ENCODE measurements around the gene ICA1. TPM values are rescaled to one million over a fixed set of nuclear protein-coding genes. Genes with fewer than 3 reads are reported as not detected.

The ICA1 gene
- polyA plus RNA-seq, 3 donors: 3.2 to 7.0 (median 4.2) TPM

DNA sequence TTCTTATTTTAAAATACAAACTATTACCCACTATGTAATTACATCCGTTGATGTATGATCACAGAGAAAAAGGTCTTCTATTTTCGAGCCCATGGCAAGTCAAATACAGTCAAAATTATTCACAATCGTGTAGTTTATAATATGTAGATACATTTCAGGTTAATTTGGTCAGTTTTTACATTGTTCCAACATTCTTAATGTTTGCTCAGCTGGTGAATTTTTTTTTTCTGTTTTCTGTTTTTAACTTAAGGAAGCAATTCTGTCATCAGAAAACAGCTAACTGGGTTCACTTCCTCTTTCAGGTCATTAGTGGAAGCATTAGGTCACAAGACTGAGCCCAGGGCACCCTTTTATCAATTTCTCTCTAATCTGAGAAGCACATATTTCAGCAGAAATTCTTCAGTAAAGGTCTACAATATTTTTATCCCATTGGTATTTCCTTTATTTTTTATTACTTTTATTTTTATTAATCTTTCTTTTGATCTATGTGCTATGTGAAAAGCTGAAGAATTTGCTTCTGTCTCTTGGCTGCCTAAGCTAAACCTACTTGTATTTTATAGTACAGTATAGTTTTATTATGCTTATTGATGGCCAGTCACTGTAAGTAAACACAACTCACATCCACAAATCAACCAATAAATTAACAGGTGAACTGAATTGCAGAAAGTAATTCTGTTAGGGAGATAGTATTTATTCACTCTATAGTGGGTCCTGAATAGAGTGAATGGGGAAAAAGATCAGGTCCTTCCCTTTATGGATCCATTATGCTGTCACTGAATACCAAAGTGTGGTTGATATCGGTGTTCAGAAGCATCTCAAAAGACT, 84.6 kb downstream of the ICA1 start:
- Histone ChIP-seq H2AFZ (ENCODE audit: insufficient read depth, low read depth, low read length, poor library complexity, severe bottlenecking) (no peak overlapping the region), H3K79me2 (ENCODE audit: insufficient read depth, low read length) (no peaks in the 10 kb centered on the region), H4K20me1 (ENCODE audit: insufficient read depth, low read length) (no peaks in the 10 kb centered on the region), H3K27me3 (ENCODE audit: control insufficient read depth in 2 of 2, insufficient read depth in 2 of 2, low read length in 2 of 2) (no peaks in the 10 kb centered on the region), H3K36me3 (replicated peaks in 1 of 2; ENCODE audit: control insufficient read depth in 1 of 2, insufficient read depth in 2 of 2, low read length in 2 of 2) (no peaks in the 10 kb centered on the region), H3K4me1 (ENCODE audit: control insufficient read depth in 1 of 2, insufficient read depth in 2 of 2, low read length in 2 of 2) (peaks cover 54 to 67% of the 10 kb centered on the region in 2 donors), H3K9me3 (replicated peaks in 1 of 2; ENCODE audit: control insufficient read depth in 1 of 2, insufficient read depth in 1 of 2, low read length in 2 of 2) (no peaks in the 10 kb centered on the region), H3K9ac (ENCODE audit: insufficient read depth, low read length, poor library complexity, severe bottlenecking) (no peak overlapping the region), H3K4me3 (replicated peaks in 1 of 3; ENCODE audit: low read depth in 2 of 3, low read length in 3 of 3) (peak overlapping the region in 1 of 3 experiments; percentile 42), H3K27ac (ENCODE audit: low read depth in 1 of 2, low read length in 2 of 2) (peak overlapping the region in 1 of 2 donors; percentile 63), H3K4me2 (replicated peaks; ENCODE audit: extremely low read depth, low read length, poor library complexity, severe bottlenecking) (peak overlapping the region; percentile 50)
- Mint-ChIP-seq H3K4me3 (peak overlapping the region in 1 of 2 donors; percentile 59), H3K9me3 (no peaks in the 10 kb centered on the region), H3K4me1 (peaks cover 67% of the 10 kb centered on the region), H3K27ac (peak overlapping the region in 6 of 7 donors; percentile 40 to 87 (median 80)), H3K36me3 (no peaks in the 10 kb centered on the region), H3K27me3 (ENCODE audit: low read depth in 3 of 3) (no peaks in the 10 kb centered on the region)
- 92% methylated on average over 1 of the region's 4 CpGs for WGBS (ENCODE audit: insufficient coverage)
- TF ChIP-seq, protein P1, sequence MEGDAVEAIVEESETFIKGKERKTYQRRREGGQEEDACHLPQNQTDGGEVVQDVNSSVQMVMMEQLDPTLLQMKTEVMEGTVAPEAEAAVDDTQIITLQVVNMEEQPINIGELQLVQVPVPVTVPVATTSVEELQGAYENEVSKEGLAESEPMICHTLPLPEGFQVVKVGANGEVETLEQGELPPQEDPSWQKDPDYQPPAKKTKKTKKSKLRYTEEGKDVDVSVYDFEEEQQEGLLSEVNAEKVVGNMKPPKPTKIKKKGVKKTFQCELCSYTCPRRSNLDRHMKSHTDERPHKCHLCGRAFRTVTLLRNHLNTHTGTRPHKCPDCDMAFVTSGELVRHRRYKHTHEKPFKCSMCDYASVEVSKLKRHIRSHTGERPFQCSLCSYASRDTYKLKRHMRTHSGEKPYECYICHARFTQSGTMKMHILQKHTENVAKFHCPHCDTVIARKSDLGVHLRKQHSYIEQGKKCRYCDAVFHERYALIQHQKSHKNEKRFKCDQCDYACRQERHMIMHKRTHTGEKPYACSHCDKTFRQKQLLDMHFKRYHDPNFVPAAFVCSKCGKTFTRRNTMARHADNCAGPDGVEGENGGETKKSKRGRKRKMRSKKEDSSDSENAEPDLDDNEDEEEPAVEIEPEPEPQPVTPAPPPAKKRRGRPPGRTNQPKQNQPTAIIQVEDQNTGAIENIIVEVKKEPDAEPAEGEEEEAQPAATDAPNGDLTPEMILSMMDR (IDR thresholded peaks at IDR 0.05): no peak
- peak; percentile 50 to 75 (median 65) for DNase-seq
- intact Hi-C loops (cut with micrococcal nuclease): no loop called here

DNA sequence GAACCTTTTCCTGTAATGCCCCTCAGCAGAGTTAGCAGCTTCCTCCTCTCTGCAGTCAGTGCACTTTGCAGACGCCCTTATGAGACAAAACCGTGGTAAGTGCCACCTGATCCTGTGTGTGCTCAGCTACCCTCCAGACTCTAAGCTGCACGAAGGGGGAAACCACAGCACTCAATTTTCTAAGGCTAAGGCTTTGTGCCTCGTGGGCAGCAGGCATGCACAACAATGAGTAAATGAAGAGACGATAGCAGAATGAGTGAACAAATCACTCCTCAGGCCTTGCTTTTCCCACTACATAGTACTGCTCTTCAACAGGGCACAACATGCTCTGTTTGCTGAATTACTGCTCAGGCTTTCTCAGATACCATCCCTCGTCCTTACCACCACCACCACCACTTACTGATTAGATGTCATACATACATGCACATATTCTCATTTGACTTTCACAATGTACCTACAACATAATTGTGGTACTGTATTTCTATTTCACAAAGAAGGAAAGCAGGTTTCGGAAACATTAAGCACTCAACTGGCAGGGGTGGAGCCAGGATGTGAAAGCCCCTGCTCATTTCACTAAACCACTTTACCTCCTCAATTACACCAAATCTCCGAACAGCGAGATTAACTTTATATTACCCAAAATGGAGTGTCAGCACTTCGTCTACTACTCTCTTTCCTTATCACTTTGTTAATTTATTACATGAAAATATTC, 85.4 kb downstream of the ICA1 start:
- Histone ChIP-seq H3K27ac (ENCODE audit: low read depth in 1 of 2, low read length in 2 of 2) (peak overlapping the region; percentile 0 to 63), H3K36me3 (replicated peaks in 1 of 2; ENCODE audit: control insufficient read depth in 1 of 2, insufficient read depth in 2 of 2, low read length in 2 of 2) (no peaks in the 10 kb centered on the region), H3K4me3 (replicated peaks in 1 of 3; ENCODE audit: low read depth in 2 of 3, low read length in 3 of 3) (peak overlapping the region in 1 of 3 experiments; percentile 42), H2AFZ (ENCODE audit: insufficient read depth, low read depth, low read length, poor library complexity, severe bottlenecking) (peak overlapping the region; percentile 43), H3K9ac (ENCODE audit: insufficient read depth, low read length, poor library complexity, severe bottlenecking) (no peak overlapping the region), H4K20me1 (ENCODE audit: insufficient read depth, low read length) (no peaks in the 10 kb centered on the region), H3K4me2 (replicated peaks; ENCODE audit: extremely low read depth, low read length, poor library complexity, severe bottlenecking) (peak overlapping the region; percentile 50), H3K27me3 (ENCODE audit: control insufficient read depth in 2 of 2, insufficient read depth in 2 of 2, low read length in 2 of 2) (no peaks in the 10 kb centered on the region), H3K9me3 (replicated peaks in 1 of 2; ENCODE audit: control insufficient read depth in 1 of 2, insufficient read depth in 1 of 2, low read length in 2 of 2) (no peaks in the 10 kb centered on the region), H3K79me2 (ENCODE audit: insufficient read depth, low read length) (no peaks in the 10 kb centered on the region), H3K4me1 (ENCODE audit: control insufficient read depth in 1 of 2, insufficient read depth in 2 of 2, low read length in 2 of 2) (peaks cover 54 to 67% of the 10 kb centered on the region in 2 donors)
- Mint-ChIP-seq H3K27ac (peak overlapping the region; percentile 67 to 87 (median 85)), H3K4me3 (peak overlapping the region; percentile 13 to 77), H3K36me3 (no peaks in the 10 kb centered on the region), H3K4me1 (peaks cover 67% of the 10 kb centered on the region), H3K9me3 (no peaks in the 10 kb centered on the region), H3K27me3 (ENCODE audit: low read depth in 3 of 3) (no peaks in the 10 kb centered on the region)
- 5% methylated on average over 4 of the region's 10 CpGs for WGBS (ENCODE audit: insufficient coverage)
- peak; percentile 29 to 44 (median 31) for DNase-seq
- intact Hi-C loops (cut with micrococcal nuclease): no loop called here
- TF ChIP-seq, protein P1 (IDR thresholded peaks at IDR 0.05): no peak
